HG03060 (cell line): ENCODE results near the gene PAF1.
"Not testable (repeated sequence)": the region's sequence is repeated elsewhere in the genome, so short reads cannot be mapped to it uniquely, and the experiment has no call there.

Experiments
- ATAC-seq: cut with Tn5 transposase; IDR thresholded peaks from one replicate; pipeline ENCODE4 v1.9.1; 2021; ENCODE audit warnings: low read depth, moderate number of reproducible peaks; ENCODE audit not compliant: unreplicated experiment

Gene PAF1

DNA sequence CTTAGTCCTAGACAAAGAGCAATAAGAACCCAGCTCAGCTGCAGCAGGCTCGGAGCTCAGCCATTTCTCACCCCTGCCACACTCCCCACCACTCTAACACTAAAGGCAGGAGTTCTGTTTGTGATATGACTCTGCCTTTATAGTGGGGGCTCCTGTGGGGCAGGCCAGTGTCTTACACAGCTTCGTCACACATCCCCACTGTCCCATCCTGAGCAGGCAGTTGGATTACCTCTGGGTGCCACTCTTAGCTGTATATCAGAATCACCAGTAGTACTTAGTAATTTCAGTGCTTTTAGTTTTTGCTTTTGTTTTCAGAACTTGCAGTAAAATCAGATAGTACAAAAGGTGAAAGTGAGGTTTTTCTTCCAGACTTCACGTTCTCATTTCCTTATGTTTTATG, 31.9 kb downstream of the PAF1 start:
- ATAC-seq: no peak

DNA sequence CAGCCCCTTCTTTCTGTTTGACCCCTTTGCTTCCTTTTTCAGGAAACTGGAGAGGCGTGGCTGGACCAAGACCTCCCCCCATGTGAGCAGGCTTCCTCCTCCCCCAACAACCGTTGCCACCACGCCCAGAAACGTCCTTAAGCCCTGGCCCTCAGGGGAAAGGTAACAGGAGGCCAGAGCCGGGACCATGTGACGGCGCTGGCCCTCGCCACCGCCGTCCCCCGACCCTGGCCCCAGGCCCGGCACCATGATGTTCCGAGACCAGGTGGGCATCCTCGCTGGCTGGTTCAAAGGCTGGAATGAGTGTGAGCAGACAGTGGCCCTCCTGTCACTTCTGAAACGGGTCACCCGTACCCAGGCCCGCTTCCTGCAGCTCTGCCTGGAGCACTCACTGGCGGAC, 34.3 kb downstream of the PAF1 start:
- ATAC-seq: no peak

GRCh38 chr19:39356073-39356472, 34.8 kb downstream of the PAF1 start:
- ATAC-seq: no peak

DNA sequence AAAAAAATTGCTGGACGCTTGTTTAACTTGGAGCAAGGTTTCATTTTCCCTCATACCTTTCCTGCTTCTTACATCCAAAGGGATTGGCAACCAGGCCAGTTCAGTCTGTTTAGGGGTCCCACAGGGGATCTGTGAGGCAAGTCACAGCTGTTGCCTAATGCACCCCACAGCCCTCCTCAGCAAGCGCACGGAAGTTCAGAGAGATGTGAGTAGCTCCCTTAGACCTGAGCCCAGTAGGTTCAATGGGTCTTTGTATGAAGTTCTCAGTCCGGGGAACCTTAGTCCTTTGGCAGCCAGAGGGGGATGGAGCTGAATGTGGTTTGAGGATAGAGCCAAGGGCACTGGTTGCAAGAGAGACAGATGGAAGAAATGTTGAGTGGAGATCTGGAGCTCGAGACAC, 35.7 kb downstream of the PAF1 start:
- no peak for ATAC-seq

- ATAC-seq: no peak
Measured at GRCh38 chr19:39352381-39353255, 38.3 kb downstream of the PAF1 start.

- ATAC-seq: peak; percentile 39
Measured at GRCh38 chr19:39351537-39352064, 39.3 kb downstream of the PAF1 start.

GRCh38 chr19:39350156-39350555, 40.8 kb downstream of the PAF1 start:
- no peak for ATAC-seq

GRCh38 chr19:39349326-39349725, 41.6 kb downstream of the PAF1 start:
- ATAC-seq: no peak

DNA sequence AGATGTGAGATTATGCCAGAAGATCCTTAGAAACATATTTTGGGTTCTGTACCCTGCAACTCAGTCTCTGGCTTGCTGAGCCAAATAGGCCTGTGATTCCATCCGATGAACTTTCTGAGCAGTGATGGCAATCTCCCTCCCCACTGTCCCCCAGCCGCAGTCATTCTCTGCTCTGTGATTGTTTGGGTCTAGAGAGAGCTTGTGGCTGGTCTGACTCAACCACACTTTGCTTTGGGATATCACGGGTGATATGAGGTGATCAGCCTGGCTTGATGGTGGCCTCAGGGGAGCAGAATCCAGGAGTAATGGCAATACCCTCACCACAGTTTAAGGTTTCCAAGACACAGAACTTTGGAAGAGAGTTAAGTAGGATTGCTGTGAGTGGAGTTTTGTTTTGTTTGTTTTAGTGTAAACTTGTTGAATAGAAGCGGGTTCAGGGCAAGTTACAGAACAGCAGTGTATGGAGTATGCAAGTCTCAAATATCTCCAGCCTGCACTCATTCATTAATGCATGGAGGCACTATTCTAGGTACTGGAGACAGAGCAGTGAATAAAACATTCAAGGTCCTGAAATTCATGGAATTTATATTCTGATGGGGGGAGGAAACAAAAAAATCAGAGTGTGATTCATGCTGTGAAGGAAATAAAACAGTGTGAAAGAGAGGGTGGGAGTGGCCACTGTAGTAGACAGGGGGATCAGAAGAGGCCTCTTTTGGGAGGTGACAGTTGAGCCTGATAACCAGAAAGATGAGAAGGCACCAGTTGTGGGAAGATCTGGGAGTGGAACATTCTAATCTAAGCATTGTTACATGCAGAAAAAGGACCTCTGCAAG, 43.4 kb downstream of the PAF1 start:
- ATAC-seq: no peak

GRCh38 chr19:39345956-39346355, 45.0 kb downstream of the PAF1 start:
- ATAC-seq: no peak

- no peak for ATAC-seq
Measured at GRCh38 chr19:39342647-39343305, 48.1 kb downstream of the PAF1 start.

GRCh38 chr19:39341719-39342604, 48.9 kb downstream of the PAF1 start, which contains the start of gene SAMD4B:
Gene SAMD4B, plus strand, starts transcription at chr19:39342421. Its CDS starts 14,473 bp downstream, at chr19:39356894.
- ATAC-seq: peak; percentile 89

DNA sequence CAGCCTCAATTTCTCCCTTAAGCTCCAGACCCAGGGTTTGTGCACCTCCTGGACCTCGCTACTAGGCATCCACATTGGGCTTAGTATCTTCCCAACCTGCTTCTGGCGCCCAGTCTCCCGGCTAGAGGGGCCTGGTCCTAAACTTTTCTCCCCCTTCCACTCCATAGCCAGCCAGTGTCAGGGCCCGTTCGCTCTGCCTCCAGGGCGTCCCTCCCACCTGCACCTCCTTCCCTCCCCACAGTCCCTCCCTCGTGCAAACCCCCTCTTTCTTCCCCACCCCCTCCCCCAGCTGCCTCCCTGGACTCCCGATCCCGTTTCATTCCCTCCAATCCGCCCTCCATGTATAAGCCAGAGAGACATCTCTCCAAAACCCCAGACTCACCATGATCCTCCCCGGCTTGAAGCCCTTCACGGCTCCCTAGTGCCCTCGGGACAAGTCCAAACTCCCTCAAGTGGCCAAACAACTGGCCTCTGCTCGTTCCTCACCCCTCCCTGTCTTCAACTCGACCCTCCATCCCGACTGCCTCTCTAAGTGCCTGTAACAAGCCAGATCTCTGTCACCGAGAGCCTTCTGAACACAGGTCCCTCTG, 49.7 kb downstream of the PAF1 start:
- ATAC-seq: no peak

DNA sequence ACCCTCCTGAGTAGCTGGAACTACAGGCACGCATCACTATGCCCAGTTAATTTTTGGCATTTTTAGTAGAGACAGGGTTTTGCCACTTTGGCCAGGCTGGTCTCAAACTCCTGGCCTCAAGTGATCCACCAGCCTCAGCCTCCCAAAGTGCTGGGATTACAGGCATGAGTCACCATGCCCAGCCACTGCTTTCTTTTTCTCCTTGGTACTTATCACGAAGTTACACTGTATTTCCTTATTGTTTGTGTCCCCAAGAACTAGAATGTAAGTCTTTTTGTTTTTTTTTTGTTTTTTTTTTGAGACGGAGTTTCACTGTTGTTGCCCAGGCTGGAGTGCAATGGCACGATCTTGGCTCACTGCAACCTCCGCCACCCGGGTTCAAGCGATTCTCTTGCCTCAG, 50.8 kb downstream of the PAF1 start:
- ATAC-seq: not testable (repeated sequence)

DNA sequence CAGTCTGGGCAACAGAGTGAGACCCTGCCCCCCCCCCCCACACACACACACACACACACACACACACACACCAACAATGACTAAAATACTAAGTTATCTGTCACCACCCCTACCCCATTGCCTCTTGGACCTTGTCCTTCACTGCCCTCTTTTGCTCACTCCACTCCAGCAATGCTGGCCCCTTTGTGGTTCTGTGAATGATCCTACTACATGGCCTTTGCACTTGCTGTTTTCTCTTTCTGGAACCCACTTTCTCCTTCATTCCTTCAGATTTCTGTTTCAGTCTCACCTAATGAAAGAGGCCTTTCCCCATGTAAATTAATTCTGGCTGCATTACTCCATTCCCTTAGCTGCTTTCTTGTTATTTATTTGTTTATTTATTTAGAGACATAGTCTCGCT, 51.2 kb downstream of the PAF1 start:
- ATAC-seq: no peak

GRCh38 chr19:39336483-39336882, 54.4 kb downstream of the PAF1 start:
- no peak for ATAC-seq
